Panc1 (cell line): Measurements from ENCODE around the gene FBXW4.

Source experiments
- CTCF ChIP-seq: fragments of 450-650 bp; IDR thresholded peaks from 2 replicates; pipeline ENCODE4 v1.5.1; 2017; ENCODE audit warnings: mild to moderate bottlenecking
- POLR2AphosphoS5 ChIP-seq: IDR thresholded peaks from 2 replicates; pipeline ENCODE4 v1.6.1; 2012; ENCODE audit warnings: mild to moderate bottlenecking, low read depth, low read length, moderate library complexity
- REST ChIP-seq, 2 experiments: IDR thresholded peaks; 2 replicates each; pipeline ENCODE4 v1.6.1; 2011 to 2012; ENCODE audit warnings: low read depth in 2 of 2, control low read depth in 1 of 2, low read length in 1 of 2, mild to moderate bottlenecking in 1 of 2, moderate library complexity in 1 of 2; ENCODE audit not compliant: insufficient read depth in 1 of 2

GRCh38 chr10:101710793-101711192 is 15.8 kb upstream of the FBXW4 start:
- TF ChIP-seq POLR2AphosphoS5 = no peak
- no peak for TF ChIP-seq CTCF
- no peak for TF ChIP-seq REST (IDR thresholded peaks at IDR 0.05; ENCODE audit: insufficient read depth in 1 of 2, low read depth in 2 of 2, low read length in 1 of 2)
